HG03045 (cell line): ENCODE results near the gene SUPT20HL2.
"Not testable (repeated sequence)": the region's sequence is repeated elsewhere in the genome, so short reads cannot be mapped to it uniquely, and the experiment has no call there.

ENCODE experiments used
- ATAC-seq: cut with Tn5 transposase; IDR thresholded peaks from one replicate; pipeline ENCODE4 v1.9.1; 2021; ENCODE audit warnings: mild to moderate bottlenecking, moderate library complexity; ENCODE audit not compliant: unreplicated experiment

Gene SUPT20HL2

DNA sequence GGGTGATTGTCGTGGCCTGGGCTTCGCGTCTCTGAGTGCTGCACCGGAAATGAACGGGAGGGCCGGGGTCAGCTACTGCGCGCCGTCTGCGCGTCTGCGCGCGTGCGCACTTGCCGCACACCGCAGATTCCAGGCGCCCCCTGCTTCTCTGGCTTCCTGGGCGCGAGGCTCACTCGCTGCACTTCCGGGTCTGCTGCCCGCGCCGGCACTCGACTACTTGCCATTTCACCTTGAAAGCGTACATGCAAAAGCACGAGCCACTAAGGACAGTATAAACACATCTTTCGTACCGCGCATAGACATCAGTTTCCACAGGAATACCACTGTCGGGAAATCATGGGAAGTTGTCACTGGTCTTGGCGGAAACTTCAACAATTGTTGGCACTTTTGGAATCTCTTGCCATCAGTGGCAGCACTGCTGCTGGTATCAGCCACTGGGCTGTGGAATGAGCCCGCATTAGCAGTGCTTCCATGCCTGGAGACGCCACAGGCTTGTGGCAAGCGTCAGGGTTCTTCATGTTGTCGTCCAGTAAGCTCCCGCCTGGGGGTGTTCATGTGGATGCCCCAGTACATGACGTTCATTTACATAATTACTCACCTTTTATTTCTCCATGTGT is at the start of gene SUPT20HL2:
Gene SUPT20HL2, minus strand, starts transcription at position 51 of the 617 bp plus-strand sequence. CDS start 754 bp downstream, outside the sequence.
- no peak for ATAC-seq

DNA sequence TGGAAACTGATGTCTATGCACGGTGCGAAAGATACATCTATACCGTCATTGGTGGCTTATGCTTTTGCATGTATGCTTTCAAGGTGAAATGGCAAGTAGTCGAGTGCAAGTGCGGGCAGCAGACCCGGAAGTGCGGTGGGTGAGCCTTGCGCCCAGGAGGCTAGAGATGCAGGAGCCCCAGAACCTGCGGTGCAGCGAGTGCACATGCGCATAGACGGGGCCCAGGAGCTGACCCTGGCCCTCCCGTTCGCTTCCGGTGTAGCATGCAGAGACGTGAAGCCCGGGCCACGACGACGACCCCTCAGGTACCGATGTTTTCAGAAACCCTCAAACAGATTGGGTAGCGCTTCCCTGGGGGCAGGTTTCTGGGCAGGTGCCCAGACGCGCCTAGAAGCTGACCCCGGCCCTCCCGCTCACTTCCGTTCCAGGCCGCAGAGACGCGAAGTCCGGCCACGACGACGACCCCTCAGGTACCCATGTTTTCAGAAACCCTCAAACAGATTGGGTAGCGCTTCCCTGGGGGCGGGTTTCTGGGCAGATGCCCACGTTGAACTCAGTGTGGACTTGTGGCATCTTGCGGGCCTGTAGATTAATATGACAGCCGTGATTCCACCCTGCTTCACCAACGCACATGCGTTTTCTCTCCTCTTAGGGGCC is 48.3 kb upstream of the SUPT20HL2 start:
- not testable (repeated sequence) for ATAC-seq

DNA sequence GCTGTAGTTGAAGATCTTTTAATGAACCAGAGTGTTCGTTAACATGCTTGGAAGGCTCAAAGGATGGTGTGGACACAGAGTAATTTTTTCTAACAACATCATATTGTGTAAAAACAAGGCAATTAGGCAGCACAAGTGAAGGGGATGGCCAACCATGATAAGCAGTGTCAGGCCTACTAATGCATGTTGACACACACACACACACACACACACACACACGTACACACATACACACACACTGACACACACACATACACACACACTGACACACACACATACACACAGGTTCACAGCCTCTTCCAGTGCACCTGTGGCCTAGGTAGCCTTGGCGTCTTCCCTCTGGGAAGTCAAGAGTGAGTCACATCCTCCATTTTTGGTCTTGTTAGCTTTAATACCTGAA is 46.4 kb upstream of the SUPT20HL2 start, which contains the start of gene SUPT20HL1:
Gene SUPT20HL1, plus strand, starts transcription at position 368 of the 400 bp plus-strand sequence. CDS start 2,122 bp downstream, outside the sequence.
- no peak for ATAC-seq

DNA sequence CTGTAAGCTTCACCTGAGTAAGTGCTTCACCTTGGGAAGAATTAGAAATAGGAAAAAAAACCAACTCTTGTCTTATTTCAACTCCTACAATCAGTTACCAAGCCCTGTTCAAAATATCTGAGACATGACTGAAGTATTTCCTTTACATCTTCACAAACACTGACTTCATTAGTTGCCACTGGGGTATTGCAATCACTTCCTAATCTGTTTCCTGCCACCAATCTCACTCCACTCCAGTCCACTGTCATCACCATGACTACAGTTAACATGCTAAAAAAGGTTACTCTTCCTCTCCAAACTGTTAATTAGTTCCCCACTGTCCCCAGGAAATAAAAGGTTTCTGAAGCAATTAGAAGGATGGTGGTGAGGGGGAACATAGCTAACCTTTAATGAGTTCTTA is 43.2 kb upstream of the SUPT20HL2 start:
- ATAC-seq = no peak

DNA sequence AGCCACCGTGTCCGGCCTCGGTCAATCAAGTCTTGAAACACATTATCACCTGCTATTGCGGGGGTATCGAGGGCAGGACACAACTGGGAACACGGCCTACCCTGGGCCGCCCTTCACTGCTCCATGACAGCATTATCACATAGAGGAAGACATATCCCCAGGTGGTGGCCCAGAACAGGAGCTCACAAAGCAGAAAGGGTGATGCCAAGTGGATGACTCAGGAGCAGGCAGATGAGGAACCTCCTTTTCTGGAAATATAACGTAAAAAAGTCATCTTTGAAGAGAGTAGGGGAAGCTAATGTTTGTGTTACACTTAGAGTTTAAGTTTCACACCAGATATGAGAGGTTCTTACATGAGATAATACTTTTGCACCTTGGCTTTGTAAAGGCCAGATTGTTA is 41.2 kb upstream of the SUPT20HL2 start:
- ATAC-seq = no peak

DNA sequence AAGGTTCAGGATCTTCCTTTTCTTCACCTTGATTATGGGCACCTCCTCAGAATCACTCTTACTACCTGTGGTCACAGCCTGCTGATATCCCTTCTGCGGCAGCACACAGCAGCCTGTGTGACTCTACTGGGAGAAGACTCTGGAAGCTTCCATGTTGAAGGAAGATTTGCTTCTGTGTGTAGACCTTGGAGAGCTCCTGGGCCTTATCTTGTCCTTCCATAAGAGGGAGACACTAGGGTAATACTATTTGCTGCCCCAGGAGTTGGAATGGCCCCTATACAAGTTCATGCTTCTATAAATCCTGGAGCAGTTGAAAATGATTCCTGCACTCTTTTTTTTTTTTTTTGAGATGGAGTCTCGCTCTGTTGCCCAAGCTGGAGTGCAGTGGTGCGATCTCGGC is 36.3 kb upstream of the SUPT20HL2 start:
- no peak for ATAC-seq

DNA sequence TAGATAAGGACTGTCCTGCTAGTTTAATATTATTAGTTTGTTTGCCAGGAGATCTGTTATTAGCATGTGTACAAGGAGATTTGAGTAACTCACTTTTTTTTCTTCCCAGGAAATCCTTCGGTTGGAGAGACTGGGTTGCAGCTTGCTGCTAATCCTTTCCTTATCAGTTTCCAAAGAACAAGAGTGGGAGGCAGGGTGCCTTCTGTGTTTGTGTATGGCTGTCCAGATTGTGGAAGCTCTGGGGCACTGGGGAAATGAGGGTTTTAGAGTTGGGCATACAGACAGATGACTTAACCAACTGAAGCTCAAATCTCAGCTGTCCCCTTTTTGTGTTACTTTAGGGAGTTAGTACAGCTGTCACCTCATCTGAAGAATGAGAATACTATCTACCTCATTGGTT is 34.0 kb upstream of the SUPT20HL2 start:
- no peak for ATAC-seq

DNA sequence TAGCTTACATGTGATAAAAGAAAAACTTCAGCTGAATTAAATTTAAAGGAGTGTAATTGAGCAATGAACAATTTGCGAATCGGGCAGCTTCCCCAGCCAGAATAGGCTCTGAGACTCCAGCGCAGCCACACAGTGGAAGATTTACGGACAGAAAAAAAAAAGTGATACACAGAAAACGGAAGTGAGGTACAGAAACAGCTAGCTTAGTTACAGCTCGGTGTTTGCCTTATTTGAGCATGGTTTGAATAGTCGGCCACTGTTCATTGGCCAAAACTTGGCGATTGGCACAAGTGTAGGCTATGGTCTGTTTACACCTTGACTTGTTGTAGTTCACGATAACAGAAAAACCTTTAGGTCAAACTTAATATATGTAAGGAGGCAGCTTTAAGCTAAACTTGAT is 29.9 kb upstream of the SUPT20HL2 start:
- ATAC-seq = no peak

DNA sequence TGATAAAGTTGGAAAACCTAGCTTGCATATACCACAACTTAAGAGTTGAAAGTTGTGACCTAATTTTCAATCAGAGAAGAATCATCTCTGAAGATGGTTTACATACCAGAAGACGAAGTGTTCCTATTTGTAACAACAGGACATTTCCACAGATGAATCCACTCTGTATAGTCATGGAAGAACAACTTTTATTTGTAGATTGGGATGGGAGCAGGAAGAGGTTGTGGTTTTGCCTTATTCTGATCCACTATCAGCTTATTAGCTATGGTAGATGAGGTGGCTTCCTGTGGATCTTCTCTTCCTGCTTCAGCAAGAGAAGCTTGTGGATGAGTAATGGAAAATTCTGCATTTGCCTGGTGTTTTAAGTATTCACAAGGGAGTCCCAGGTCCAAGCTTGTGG is 27.9 kb upstream of the SUPT20HL2 start:
- ATAC-seq = no peak

DNA sequence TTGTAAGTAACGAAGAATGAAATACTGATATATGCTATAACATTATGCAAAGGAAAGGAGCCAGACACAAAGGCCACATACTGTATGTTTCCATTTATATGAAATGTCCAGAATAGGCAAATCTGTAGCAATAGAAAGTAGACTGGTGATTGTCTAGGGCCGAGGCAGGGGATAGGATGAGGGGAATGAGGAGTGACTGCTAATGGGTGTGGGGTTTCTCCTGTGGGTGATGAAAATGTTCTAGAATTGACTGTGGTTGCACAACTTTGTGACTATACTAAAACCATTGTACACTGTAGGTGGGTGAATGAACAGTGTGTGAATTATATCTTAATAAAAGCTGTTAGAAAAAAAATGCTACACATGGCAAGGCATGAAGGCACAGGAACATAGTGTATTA is 26.6 kb upstream of the SUPT20HL2 start:
- no peak for ATAC-seq

DNA sequence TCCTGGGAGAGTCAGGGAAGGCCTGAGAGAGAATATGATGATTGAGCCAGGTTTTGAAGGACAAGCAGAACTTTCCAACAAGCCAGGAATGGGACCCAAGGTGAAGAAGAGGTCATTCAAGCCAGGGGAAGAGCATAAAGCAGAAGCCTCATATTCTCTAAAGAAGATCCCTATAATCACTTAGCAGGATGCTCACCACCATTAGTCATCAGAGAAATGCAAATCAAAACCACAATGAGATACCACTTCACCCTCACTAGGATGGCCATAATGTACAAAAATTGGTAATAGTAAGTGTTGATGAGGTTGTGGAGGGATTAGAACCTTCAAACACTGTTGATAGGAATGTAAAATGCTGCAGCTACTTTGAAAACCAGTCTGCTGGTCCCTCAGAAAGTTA is 26.0 kb upstream of the SUPT20HL2 start:
- ATAC-seq = no peak

DNA sequence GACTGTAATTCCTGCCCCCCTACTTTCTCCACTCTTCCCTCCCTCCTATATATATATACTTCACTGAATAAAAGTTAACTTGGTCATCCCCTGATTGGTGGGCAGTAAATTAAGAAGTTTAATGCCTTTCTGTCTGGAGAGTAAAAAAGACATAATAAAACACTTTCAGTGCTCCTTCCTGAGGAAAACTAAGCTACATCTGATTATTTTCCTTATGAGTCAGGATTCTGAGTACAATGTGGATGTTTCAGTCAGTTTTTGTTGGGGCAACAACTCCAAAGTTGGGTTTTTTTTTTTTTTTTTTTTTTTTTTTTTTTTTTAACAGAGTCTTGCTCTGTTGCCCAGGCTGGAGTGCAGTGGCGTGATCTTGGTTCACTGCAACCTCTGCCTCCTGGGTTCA is 22.0 kb upstream of the SUPT20HL2 start:
- ATAC-seq = no peak

DNA sequence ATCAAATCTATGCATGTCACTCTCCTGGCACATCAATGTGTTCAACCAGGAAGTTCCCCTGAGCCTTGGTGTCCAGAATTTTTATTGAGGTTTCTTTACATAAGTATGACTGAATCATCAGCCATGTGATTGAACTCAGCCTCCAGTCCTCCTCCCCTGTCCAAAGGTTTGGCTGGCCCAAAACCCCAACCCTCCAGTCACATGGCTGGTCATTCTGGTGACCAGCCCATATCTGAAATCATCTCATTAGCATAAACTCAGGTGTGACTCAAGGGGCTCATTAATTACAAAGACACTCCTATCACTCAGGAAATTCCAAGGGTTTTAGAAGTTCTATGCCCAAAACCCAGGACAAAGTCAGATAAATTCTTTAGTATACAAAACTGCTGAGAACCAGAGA is 20.6 kb upstream of the SUPT20HL2 start:
- no peak for ATAC-seq

DNA sequence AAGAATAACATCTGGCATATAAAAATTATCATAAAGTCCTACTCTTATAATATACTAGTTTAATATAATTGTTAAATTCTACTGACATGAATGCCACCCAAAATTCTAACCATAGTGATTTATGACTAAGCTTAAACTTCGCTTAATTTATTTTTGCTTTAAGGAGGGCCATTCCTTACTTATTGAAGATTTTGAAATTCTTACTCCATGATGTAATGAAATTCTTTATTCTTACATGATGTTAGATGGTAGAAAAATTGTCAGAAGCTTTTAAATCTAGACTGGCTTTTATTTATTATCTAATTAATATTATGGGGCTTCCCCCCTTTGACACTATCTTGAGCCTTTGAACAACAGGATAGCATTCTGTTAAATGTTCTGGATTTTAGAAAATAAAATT is 19.5 kb upstream of the SUPT20HL2 start:
- no peak for ATAC-seq

DNA sequence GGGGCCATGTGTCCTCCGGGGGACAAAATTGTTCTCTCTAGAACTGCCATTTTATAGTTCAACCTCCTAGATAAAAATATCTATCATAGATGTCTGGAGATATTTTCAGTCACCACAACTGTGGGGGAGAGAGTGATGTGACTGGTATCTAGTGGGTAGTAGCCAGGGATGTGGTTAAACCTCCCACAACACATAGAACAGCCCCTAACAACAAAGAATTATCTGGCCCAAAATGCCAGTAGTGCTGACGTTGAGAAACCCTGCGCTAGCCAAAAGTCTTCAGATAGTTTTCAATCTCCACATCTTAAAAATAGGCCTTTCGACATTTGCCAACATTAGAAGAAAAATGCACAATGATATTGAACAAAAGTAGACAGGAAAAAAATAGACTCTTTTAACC is 19.0 kb upstream of the SUPT20HL2 start:
- no peak for ATAC-seq

DNA sequence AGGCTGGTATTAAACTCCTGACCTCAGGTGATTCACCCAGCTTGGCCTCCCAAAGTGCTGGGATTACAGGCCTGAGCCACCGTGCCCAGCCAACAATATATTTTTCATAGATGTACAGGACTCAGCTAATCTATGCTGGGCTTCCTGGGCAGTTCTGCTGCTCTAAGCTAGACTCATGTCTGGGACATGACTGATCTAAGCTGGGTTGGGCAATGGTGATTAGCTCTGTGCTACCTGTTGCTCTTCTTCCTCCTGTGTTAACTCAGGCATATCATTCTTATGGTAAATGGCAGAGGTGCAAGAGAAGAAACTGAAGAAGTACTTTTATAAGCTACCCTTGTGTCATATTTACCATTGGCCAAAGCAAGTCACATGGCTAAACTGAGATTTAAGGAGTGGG is 11.4 kb upstream of the SUPT20HL2 start:
- no peak for ATAC-seq

DNA sequence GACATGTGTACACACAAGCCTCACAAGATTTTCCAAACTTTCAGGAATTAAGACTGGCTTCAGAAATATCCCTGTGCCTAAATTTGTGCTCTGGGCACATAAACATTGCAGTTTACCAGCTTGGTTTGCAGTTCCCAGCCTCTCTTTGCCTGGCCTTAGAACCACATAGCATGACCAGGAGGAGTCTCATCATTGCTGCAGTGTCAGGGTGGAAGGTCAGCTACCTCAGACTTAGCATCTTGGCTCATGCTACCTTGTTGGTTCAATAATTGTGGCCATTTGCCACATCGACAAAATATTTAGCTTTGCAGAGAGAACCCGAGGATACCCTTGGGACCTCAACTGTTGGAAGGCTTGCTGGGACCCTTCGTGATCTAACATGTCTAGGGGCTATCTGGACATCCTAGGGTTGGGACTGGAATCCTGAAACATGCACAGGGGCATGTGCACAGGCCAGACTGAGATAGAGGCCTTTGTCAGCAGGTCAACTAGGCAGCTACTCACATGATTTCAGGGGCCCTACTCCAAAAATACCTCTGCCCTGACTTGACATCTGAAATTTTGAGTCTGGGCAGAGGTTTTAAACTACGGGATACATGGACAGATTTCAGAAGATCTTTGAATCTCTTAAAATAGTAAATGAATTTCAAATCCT is 8.0 kb upstream of the SUPT20HL2 start:
- ATAC-seq = no peak

DNA sequence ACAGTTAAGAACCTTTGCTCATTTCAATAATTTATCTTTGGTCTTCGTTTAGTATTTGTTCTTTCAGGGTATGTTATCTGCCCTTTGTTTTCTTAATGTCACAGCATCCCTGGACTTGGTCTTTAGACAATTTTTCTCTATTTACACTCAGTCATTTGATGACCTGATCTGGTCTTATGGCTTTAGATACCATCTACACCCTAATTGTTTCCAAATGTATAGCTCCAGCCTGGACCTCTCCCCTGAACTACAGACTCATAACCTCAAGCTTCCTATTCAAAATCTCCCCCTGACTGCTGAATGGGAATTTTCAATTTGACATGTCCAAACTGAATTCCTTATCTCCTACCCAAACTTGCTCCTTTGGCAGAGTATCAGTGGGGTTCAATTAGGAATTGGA is 3.7 kb upstream of the SUPT20HL2 start:
- ATAC-seq = no peak

DNA sequence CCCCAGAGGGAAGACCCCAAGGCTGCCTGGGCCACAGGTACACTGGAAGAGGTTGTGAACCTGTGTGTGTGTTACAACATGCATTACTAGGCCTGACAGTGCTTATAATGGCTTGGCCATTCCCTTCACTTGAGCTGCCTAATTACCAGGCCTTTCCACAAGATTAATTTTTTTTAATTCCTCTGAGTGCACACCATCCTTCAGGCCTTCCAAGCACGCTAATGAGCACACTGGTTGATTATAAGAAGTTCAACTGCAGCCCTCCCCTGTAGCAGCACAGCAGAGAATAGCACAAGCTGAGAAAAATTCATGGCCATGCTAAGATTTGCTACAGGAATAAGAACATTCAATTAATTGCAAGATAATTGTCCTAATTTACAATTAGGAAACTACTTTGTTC is 2.2 kb upstream of the SUPT20HL2 start:
- ATAC-seq = no peak

DNA sequence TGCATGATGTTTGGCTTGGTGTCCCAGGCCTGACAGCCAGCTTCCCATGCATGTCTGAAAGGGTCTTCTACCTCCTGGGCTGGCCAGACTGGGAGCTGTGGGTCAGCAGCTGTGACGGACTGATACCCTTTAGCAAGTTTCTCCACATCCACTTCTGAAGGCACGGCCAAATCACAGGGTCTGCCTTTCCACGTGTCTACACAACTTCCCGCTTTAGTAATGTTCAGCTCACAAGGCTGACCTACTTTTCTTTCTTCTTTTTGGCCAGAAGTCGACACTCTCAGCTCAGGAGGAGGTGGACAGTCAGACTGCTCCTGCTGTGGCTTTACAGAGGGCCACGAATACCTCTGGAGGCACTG is 1.6 kb downstream of the SUPT20HL2 start:
- ATAC-seq = not testable (repeated sequence)

DNA sequence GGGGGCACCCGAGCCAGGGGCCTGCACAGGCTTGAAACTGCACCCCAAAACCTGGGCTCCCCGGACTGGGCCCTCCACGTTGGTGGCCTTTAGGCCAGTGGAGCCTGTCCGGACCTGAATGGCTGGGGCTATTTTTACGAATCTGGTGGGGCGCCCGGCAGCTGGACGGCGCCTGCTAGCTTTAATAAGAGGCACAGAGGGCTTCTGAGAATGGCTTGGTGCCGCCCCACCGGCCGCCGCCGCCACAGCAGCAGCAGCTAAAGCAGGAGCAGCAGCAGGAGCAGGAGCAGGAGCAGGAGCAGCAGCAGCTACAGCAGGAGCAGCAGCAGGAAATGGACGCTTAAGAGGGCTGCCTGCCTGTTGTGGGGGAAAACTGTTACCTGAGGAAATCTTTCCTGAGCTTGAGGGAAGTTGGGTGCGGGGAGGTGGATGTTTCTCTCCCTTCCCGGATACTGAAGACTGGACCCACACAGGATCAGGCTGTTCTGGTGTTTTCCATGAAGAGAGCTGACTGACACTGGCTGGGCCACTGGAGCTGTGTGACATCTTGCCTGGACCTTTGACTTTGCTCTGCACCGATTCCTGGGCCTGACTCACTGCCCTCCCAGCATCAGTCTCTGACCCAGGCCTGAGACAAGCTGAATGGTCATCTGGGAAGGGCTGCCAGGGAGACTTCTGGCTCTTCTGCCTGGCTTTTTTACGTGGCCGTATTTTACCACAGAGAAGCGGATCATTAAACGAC is 2.2 kb downstream of the SUPT20HL2 start:
- ATAC-seq = not testable (repeated sequence)

DNA sequence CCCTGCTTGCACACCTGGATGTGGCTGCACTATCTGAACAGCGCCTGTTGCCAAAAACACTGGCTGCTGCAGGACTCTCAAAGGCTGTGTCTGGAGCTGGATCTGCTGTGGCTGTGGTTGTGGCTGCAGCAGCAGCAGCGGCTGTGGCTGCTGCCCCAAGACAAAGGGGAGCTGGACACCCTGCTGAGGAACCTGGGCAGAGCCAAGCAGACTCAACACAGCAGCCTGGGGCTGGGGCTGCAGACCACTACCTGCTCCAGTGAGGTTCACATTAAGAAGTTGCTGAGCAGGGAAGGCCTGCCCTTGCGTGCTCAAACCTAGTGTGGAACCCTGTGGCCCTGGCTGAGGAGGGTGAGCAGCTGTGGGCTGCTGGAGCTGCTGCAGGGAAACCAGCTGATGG is 3.0 kb downstream of the SUPT20HL2 start:
- not testable (repeated sequence) for ATAC-seq
